TTC549 (cell line): ENCODE results near the gene LRP2BP.

Experiments used
- FAIRE-seq: peaks from 2 replicates; lab custom pipeline; 2012; peaks lifted over from hg19 to GRCh38; lab: Jason Lieb, UNC

Gene LRP2BP

GRCh38 chr4:185395238-185395955 lies at the start of gene LRP2BP:
LRP2BP (minus strand) TSS chr4:185395924; CDS start chr4:185378186, 17,738 bp downstream.
- FAIRE-seq, result no peak

- no peak for FAIRE-seq
Measured at GRCh38 chr4:185445209-185445608, 49.5 kb upstream of the LRP2BP start.

GRCh38 chr4:185441479-185441878 lies 45.8 kb upstream of the LRP2BP start:
- FAIRE-seq, result no peak

GRCh38 chr4:185437809-185438208 lies 42.1 kb upstream of the LRP2BP start:
- no peak for FAIRE-seq

- no peak for FAIRE-seq
Measured at GRCh38 chr4:185435466-185435865, 39.7 kb upstream of the LRP2BP start.

- FAIRE-seq, result no peak
Measured at GRCh38 chr4:185429660-185430059, 33.9 kb upstream of the LRP2BP start.

- no peak for FAIRE-seq
Measured at GRCh38 chr4:185426960-185427688, 31.4 kb upstream of the LRP2BP start.

- FAIRE-seq, result no peak
Measured at GRCh38 chr4:185425647-185426352, 30.1 kb upstream of the LRP2BP start, which contains the start of gene UFSP2. UFSP2 (minus strand) TSS chr4:185425964; CDS start chr4:185425868, 96 bp downstream.

GRCh38 chr4:185424905-185425646 lies 29.4 kb upstream of the LRP2BP start:
- no peak for FAIRE-seq

GRCh38 chr4:185421366-185422124 lies 25.8 kb upstream of the LRP2BP start:
- FAIRE-seq, result no peak

GRCh38 chr4:185416955-185417354 lies 21.2 kb upstream of the LRP2BP start:
- no peak for FAIRE-seq

- FAIRE-seq, result no peak
Measured at GRCh38 chr4:185412412-185412811, 16.7 kb upstream of the LRP2BP start.

GRCh38 chr4:185411849-185412248 lies 16.1 kb upstream of the LRP2BP start:
- no peak for FAIRE-seq

GRCh38 chr4:185408432-185408831 lies 12.7 kb upstream of the LRP2BP start:
- FAIRE-seq, result no peak

GRCh38 chr4:185405296-185405999 lies 9.7 kb upstream of the LRP2BP start:
- no peak for FAIRE-seq

GRCh38 chr4:185404031-185404430 lies 8.3 kb upstream of the LRP2BP start:
- FAIRE-seq, result no peak

- FAIRE-seq, result no peak
Measured at GRCh38 chr4:185399466-185399865, 3.7 kb upstream of the LRP2BP start.

- FAIRE-seq, result no peak
Measured at GRCh38 chr4:185398618-185399017, 2.9 kb upstream of the LRP2BP start.

- FAIRE-seq, result no peak
Measured at GRCh38 chr4:185396724-185397385, 1.1 kb upstream of the LRP2BP start, which contains the start of gene ANKRD37. ANKRD37 (plus strand) TSS chr4:185396841; CDS start chr4:185396924, 83 bp downstream.
